Neural cell (in vitro differentiated cells): ENCODE results near the gene MGST3. TPM values are rescaled to one million over a fixed set of nuclear protein-coding genes. Genes with fewer than 3 reads are reported as not detected.

Experiments used
- H2AFZ ChIP-seq: fragments of 200-600, 300-800 bp; sonication (generic), shearing (Covaris generic); 2 replicates; pipeline ENCODE4 v1.6.0; 2014; ENCODE audit warnings: low read depth, mild to moderate bottlenecking, antibody characterized with exemption, low read length, moderate library complexity
- H3F3A ChIP-seq: fragments of 200-600 bp; shearing (Covaris generic); 2 replicates; pipeline ENCODE4 v1.6.1; 2016; ENCODE audit warnings: mild to moderate bottlenecking, moderate library complexity, mixed read lengths, antibody characterized with exemption, low read length; ENCODE audit not compliant: insufficient read depth, poor library complexity, severe bottlenecking
- H3K27ac ChIP-seq: fragments of 200-600, 300-800 bp; sonication (generic), shearing (Covaris generic); 2 replicates; pipeline ENCODE4 v1.5.1; 2014; ENCODE audit warnings: mild to moderate bottlenecking, low read length, moderate library complexity
- H3K27me3 ChIP-seq: fragments of 300-800, 200-600 bp; sonication (generic), shearing (Covaris generic); 2 replicates; pipeline ENCODE4 v1.6.0; 2014; ENCODE audit warnings: mild to moderate bottlenecking, low read depth, low read length, moderate library complexity; ENCODE audit not compliant: insufficient read depth
- H3K36me3 ChIP-seq: fragments of 300-800, 200-600 bp; sonication (generic), shearing (Covaris generic); 2 replicates; pipeline ENCODE4 v1.5.1; 2014; ENCODE audit warnings: mild to moderate bottlenecking, antibody characterized with exemption, low read length, moderate library complexity; ENCODE audit not compliant: insufficient read depth
- H3K4me2 ChIP-seq: fragments of 300-800, 200-600 bp; sonication (generic), shearing (Covaris generic); 2 replicates; pipeline ENCODE4 v1.6.0; 2014; ENCODE audit warnings: mild to moderate bottlenecking, low read length
- H3K4me3 ChIP-seq: fragments of 300-800, 200-600 bp; sonication (generic), shearing (Covaris generic); 2 replicates; pipeline ENCODE4 v1.5.1; 2014; ENCODE audit warnings: mild to moderate bottlenecking, low read length, moderate library complexity
- H3K79me2 ChIP-seq: fragments of 200-600 bp; shearing (Covaris generic); replicated peaks from 2 replicates; pipeline ENCODE4 v1.6.0; 2014; ENCODE audit warnings: mild to moderate bottlenecking, low read length, moderate library complexity; ENCODE audit not compliant: insufficient read depth
- H3K9ac ChIP-seq: fragments of 300-800, 200-600 bp; sonication (generic), shearing (Covaris generic); 2 replicates; pipeline ENCODE4 v1.6.1; 2016; ENCODE audit warnings: mild to moderate bottlenecking, low read length, mixed read lengths
- H3K9me2 ChIP-seq: fragments of 200-600 bp; shearing (Covaris generic); 2 replicates; pipeline ENCODE4 v1.6.1; 2016; ENCODE audit warnings: mild to moderate bottlenecking, low read length, mixed read lengths; ENCODE audit not compliant: insufficient read depth
- H3K9me3 ChIP-seq: fragments of 200-600, 300-800 bp; sonication (generic), shearing (Covaris generic); 2 replicates; pipeline ENCODE4 v1.6.1; 2016; ENCODE audit warnings: mild to moderate bottlenecking, mixed run types, low read length, moderate library complexity, mixed read lengths
- H4K20me1 ChIP-seq: fragments of 200-600 bp; shearing (Covaris generic); 2 replicates; pipeline ENCODE4 v1.6.1; 2016; ENCODE audit warnings: mild to moderate bottlenecking, mixed run types; ENCODE audit not compliant: insufficient read depth
- CTCF ChIP-seq: fragments of 450-650 bp; IDR thresholded peaks from 2 replicates; pipeline ENCODE4 v1.5.1; 2014; ENCODE audit warnings: antibody characterized with exemption, mild to moderate bottlenecking, moderate library complexity; ENCODE audit not compliant: poor library complexity, severe bottlenecking
- EP300 ChIP-seq: fragments of 450-650 bp; conservative IDR thresholded peaks from 2 replicates; pipeline ENCODE4 v1.6.1; 2014; ENCODE audit warnings: antibody characterized with exemption, mild to moderate bottlenecking, moderate library complexity; ENCODE audit not compliant: poor library complexity, severe bottlenecking
- EZH2 ChIP-seq: fragments of 200-600, 300-800 bp; shearing (Covaris generic), sonication (generic); IDR thresholded peaks from 2 replicates; pipeline ENCODE4 v1.6.1; 2014; ENCODE audit warnings: antibody characterized with exemption, low read length, borderline replicate concordance, mild to moderate bottlenecking; ENCODE audit not compliant: insufficient read depth, poor library complexity, severe bottlenecking
- MXI1 ChIP-seq: fragments of 450-650 bp; conservative IDR thresholded peaks from 2 replicates; pipeline ENCODE4 v1.6.1; 2014; ENCODE audit warnings: antibody characterized with exemption, mild to moderate bottlenecking; ENCODE audit not compliant: poor library complexity, severe bottlenecking
- POLR2AphosphoS5 ChIP-seq: IDR thresholded peaks from 2 replicates; pipeline ENCODE4 v1.6.1; 2012
- RAD21 ChIP-seq: fragments of 450-650 bp; conservative IDR thresholded peaks from 2 replicates; pipeline ENCODE4 v1.6.1; 2014; ENCODE audit warnings: antibody characterized with exemption, mild to moderate bottlenecking, moderate library complexity
- REST ChIP-seq: IDR thresholded peaks from 2 replicates; pipeline ENCODE4 v1.6.1; 2012; ENCODE audit warnings: borderline replicate concordance
- SMC3 ChIP-seq: fragments of 450-650 bp; conservative IDR thresholded peaks from 2 replicates; pipeline ENCODE4 v1.6.1; 2014; ENCODE audit warnings: antibody characterized with exemption, mild to moderate bottlenecking, moderate library complexity; ENCODE audit not compliant: poor library complexity
- TAF1 ChIP-seq: IDR thresholded peaks from 2 replicates; pipeline ENCODE4 v1.6.1; 2012; ENCODE audit warnings: low read depth
- polyA plus RNA-seq: library from polyadenylated mRNA; depleted of rRNA; stranded (reverse); fragments of >200 nt; gene quantifications from 2 replicates; pipeline ENCODE4 v1.2.3, GENCODE V29; 2014

The MGST3 gene
- polyA plus RNA-seq, 1 donor from 2014 or later: 219 TPM

- H3K9me2 ChIP-seq: no peaks in the 10 kb centered on the region
- no peaks in the 10 kb centered on the region for H3K36me3 ChIP-seq
- H4K20me1 ChIP-seq: no peaks in the 10 kb centered on the region
- H3K27ac ChIP-seq: no peak overlapping the region
- no peaks in the 10 kb centered on the region for H3K79me2 ChIP-seq
- H3F3A ChIP-seq: no peaks in the 10 kb centered on the region
- no peak overlapping the region for H3K9ac ChIP-seq
- no peak overlapping the region for H3K4me2 ChIP-seq
- no peak overlapping the region for H3K4me3 ChIP-seq
- H3K9me3 ChIP-seq: no peaks in the 10 kb centered on the region
- TF ChIP-seq TAF1 (no peak), MXI1 (no peak)
- no peaks in the 10 kb centered on the region for H3K27me3 ChIP-seq
- no peak overlapping the region for H2AFZ ChIP-seq
These were observed 13.2 kb downstream of the MGST3 start for GRCh38 chr1:165644064-165644735.

- H3K79me2 ChIP-seq: no peaks in the 10 kb centered on the region
- TF ChIP-seq SMC3 (no peak), TAF1 (no peak), POLR2AphosphoS5 (no peak), MXI1 (no peak), CTCF (no peak), RAD21 (no peak), EZH2 (no peak), EP300 (no peak), REST (no peak)
- H4K20me1 ChIP-seq: no peaks in the 10 kb centered on the region
- no peak overlapping the region for H3K4me3 ChIP-seq
- H3K9ac ChIP-seq: no peak overlapping the region
- H2AFZ ChIP-seq: no peak overlapping the region
- H3F3A ChIP-seq: no peaks in the 10 kb centered on the region
- no peaks in the 10 kb centered on the region for H3K27me3 ChIP-seq
- H3K4me2 ChIP-seq: no peak overlapping the region
- no peaks in the 10 kb centered on the region for H3K9me2 ChIP-seq
- no peaks in the 10 kb centered on the region for H3K36me3 ChIP-seq
- no peaks in the 10 kb centered on the region for H3K9me3 ChIP-seq
- H3K27ac ChIP-seq: no peak overlapping the region
These were observed 14.8 kb downstream of the MGST3 start for GRCh38 chr1:165645654-165646366.
